GM19328 (cell line): ENCODE data around the gene PRAMEF9.
"Not testable (repeated sequence)": the region's sequence is repeated elsewhere in the genome, so short reads cannot be mapped to it uniquely, and the experiment has no call there.

Experiments used
- ATAC-seq: cut with Tn5 transposase; IDR thresholded peaks from one replicate; pipeline ENCODE4 v1.9.1; 2021; ENCODE audit warnings: mild to moderate bottlenecking, moderate library complexity; ENCODE audit not compliant: unreplicated experiment

PRAMEF9 gene

GRCh38 chr1:13171548-13171947 is at the start of gene PRAMEF9:
PRAMEF9 (plus strand) TSS chr1:13171848; CDS start chr1:13175281, 3,433 bp downstream.
- not testable (repeated sequence) for ATAC-seq

DNA sequence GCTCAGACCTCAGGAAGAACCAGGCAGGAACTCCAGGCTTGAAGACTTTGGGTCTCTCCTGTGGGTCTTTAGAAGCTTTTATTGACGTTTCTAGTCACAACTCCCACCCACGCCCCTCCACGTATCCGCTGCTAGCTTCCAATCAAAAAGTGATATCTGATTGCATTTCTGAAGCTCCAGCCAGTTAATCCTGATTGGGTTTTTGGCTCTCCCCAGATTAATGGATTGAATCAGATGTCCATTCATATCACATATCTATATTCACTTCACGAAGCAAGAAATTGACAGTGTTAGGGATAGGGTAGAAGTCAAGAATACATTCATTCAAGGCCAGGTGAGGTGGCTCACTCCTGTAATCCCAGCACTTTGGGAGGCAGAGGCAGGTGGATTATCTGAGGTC is 15.7 kb upstream of the PRAMEF9 start, which contains the start of gene PRAMEF26:
TSS of gene PRAMEF26 (minus strand) at position 101 of the 400 bp plus-strand sequence. CDS start 2,914 bp downstream, outside the sequence.
- not testable (repeated sequence) for ATAC-seq

GRCh38 chr1:13165531-13165930 is 6.1 kb upstream of the PRAMEF9 start, which contains the start of gene HNRNPCL4:
HNRNPCL4 (minus strand) TSS chr1:13165631; CDS start chr1:13165467, 164 bp downstream.
- not testable (repeated sequence) for ATAC-seq

DNA sequence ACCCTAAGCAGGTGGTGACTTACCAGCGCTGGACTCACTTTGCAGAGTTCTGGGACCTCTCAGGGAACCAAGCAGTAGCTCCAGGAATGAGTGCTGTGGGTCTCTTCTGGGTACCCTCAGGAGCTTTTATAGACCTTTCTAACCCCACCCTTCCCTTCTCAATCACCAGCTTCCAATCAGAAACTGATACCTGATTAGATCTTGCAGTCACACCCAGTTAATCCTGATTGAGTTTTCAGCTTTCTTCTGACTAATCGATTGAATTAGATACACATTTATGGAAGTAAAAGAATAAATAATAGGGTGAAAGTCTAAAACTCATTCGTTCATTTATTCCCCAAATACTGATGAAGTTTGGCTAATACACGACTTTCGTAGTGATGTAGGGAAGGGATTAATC is 29.7 kb downstream of the PRAMEF9 start, which contains the start of gene PRAMEF13:
TSS of gene PRAMEF13 (minus strand) at position 101 of the 400 bp plus-strand sequence. CDS start 1,820 bp downstream, outside the sequence.
- not testable (repeated sequence) for ATAC-seq

DNA sequence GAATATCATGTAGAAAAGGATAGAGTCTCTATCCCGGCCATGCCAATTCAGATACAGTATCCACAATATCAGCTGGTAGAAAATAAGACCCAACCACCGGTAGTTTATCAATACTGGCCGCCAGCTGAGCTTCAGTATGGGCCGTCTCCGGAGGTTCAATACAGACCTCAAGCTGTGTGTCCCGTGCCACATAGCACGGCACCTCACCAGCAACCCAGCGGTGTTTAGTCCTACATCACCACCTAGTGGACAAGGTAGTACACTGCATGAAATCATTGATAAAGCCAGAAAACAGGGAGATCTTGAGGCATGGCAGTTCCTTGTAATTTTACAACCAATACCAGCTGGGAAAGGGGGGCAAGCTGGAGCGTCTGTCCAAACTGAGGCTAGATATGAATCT is 37.1 kb downstream of the PRAMEF9 start:
- not testable (repeated sequence) for ATAC-seq

DNA sequence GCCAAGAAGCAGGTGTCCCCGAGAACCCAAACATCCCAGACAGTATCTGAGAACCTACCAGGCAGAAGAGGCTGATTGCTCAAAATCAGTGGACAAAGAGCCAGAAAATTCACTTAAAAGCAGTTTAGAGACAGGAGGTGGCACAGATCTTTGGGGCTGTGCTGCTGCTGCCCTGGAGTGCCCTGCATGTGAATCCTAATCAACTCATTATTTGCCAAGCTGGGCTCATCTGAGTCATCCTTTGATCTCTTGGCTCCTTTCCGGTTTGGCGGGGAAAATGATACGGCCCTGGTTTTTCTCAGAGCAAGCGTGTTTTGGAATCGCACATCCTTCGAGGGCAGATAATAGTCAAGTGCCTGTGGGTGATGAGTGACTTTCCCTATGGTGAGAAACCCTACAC is 45.0 kb downstream of the PRAMEF9 start:
- ATAC-seq = not testable (repeated sequence)

GRCh38 chr1:13219203-13219602 is 47.6 kb downstream of the PRAMEF9 start:
- not testable (repeated sequence) for ATAC-seq

DNA sequence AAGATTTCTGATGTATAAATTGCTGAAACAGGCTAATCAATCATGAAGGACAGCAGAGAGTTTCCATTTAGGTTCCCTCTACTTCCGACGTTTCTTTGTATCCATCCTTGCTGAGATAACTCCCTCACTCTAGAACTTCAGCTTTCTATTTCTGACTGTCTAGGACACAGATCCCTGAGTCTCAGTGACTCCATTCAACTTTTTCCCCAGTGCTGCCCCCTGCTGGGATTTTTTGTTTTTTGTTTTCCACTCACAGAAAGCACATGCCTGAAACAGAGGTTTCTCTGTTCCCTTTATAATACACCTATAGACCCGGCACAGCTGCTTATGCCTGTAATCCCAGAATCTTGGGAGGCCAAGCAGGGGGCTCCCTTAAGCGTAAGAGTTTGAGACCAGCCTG is 51.1 kb downstream of the PRAMEF9 start:
- not testable (repeated sequence) for ATAC-seq

GRCh38 chr1:13224480-13225060 is 52.9 kb downstream of the PRAMEF9 start:
- no peak for ATAC-seq

DNA sequence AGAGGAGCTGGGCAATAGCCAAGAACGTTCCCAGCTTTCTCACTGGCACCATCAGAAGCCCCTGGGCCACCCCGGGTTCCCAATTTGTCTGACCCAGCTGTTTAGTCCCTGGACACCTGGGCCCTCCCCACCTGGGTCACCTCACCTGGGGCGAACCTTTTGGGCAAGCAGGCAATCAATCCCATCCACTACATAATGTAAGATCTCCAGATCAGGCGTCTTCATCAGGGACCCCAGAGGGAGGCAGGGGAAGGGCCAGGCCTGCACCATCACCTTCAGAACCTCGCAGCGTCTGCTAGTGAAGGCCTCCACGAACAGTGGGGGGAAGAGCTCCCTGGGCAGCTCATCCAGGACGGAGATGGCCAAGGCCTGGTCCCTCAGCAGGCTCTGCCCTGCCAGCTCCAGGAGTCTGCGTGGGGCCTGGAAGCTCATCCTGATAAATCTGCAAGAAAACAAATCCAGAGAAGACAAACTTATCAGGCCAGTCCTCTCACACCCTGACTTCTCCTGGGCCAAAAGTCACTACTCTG is 54.1 kb downstream of the PRAMEF9 start, which contains the start of gene PRAMEF18:
TSS of gene PRAMEF18 (minus strand) at position 480 of the 530 bp plus-strand sequence. CDS start at position 432, 48 bp downstream.
- not testable (repeated sequence) for ATAC-seq

- not testable (repeated sequence) for ATAC-seq
These were observed 55.8 kb downstream of the PRAMEF9 start for GRCh38 chr1:13227271-13228055.

DNA sequence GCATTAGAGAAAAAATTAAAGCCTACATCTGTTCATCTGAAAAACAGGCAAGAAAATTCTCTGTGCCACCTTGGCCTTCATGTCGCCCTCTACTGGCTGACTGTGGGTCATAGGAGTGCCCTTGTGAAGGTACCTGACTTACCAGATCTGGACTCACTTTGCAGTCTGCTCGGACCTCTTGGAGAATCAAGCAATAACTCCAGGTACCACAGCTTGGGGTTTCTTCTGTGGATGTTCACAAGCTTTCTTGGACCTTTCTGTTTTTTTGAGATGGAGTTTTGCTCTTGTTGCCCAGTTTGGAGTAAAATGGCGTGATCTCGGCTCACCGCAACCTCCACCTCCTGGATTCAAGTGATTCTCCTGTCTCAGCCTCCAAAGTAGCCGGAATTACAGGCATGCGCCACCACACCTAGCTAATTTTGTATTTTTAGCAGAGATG is 56.7 kb downstream of the PRAMEF9 start:
- no peak for ATAC-seq
